HepG2 (cell line): Measurements from ENCODE around the gene METTL15. TPM values are rescaled to one million over a fixed set of nuclear protein-coding genes. Genes with fewer than 3 reads are reported as not detected.

ENCODE experiments used
- AGO1 ChIP-seq: fragments of 200-400 bp; formaldehyde crosslinking; IDR thresholded peaks from 2 replicates; pipeline ENCODE4 v1.6.1; 2017; ENCODE audit warnings: mild to moderate bottlenecking, low read depth, low read length, moderate library complexity; ENCODE audit not compliant: poor library complexity, severe bottlenecking
- HMG20A ChIP-seq: IDR thresholded peaks from 2 replicates; pipeline ENCODE4 v1.6.1; 2016; ENCODE audit warnings: borderline replicate concordance
- NFIC ChIP-seq: IDR thresholded peaks from 2 replicates; pipeline ENCODE4 v1.6.1; 2012; ENCODE audit warnings: mild to moderate bottlenecking, low read length, inconsistent platforms
- ZNF543 ChIP-seq: sonication (generic); formaldehyde crosslinking; IDR thresholded peaks from 2 replicates; pipeline ENCODE4 v1.4.0; 2020; ENCODE audit warnings: mild to moderate bottlenecking, missing genetic modification reagents
- polyA plus RNA-seq, 8 experiments: library from polyadenylated mRNA; depleted of rRNA in 3 of 8; stranded (reverse) in 7 of 8; unstranded in 1 of 8; fragments of >200 nt; fragmentation: Illumina TruSeq in 4 of 8; extraction: Trizol in 4 of 8; gene quantifications; 2 replicates each; pipeline versions ENCODE4 v1.2.1 to v1.2.3, GENCODE V29; 2011 to 2016; ENCODE audit warnings: low read depth in 4 of 8, missing spikeins in 1 of 8, mixed read lengths in 1 of 8; ENCODE audit not compliant: insufficient read depth in 1 of 8
- total RNA-seq, 5 experiments: library from RNA; depleted of rRNA; stranded (reverse); fragments of >200 nt; fragmentation: Illumina TruSeq; extraction: Trizol; gene quantifications; 2 replicates each; pipeline ENCODE4 v1.2.3, GENCODE V29; 2016; ENCODE audit warnings: low read depth in 1 of 5
- TF ChIP-seq, protein P1 (sequence below): sonication (generic); formaldehyde crosslinking; IDR thresholded peaks from 2 replicates; pipeline ENCODE4 v1.8.0; 2022; ENCODE audit warnings: mild to moderate bottlenecking, missing genetic modification reagents, borderline replicate concordance
- TF ChIP-seq, protein P2 (sequence below): sonication (generic); formaldehyde crosslinking; IDR thresholded peaks from 2 replicates; pipeline ENCODE4 v1.4.0; 2020; ENCODE audit warnings: missing genetic modification reagents, mild to moderate bottlenecking, borderline replicate concordance
- TF ChIP-seq, protein P3 (sequence below): sonication (generic); formaldehyde crosslinking; IDR thresholded peaks from 2 replicates; pipeline ENCODE4 v1.9.0; 2021; ENCODE audit warnings: missing genetic modification reagents, borderline replicate concordance
- TF ChIP-seq, protein P4 (sequence below): sonication (generic); formaldehyde crosslinking; IDR thresholded peaks from 2 replicates; pipeline ENCODE4 v1.5.0; 2020; ENCODE audit warnings: mild to moderate bottlenecking, missing genetic modification reagents
- TF ChIP-seq, protein P5 (sequence below), 2 experiments: IDR thresholded peaks; 2 replicates each; pipeline ENCODE4 v1.6.1; 2011 to 2012; ENCODE audit warnings: low read length in 2 of 2, borderline replicate concordance in 1 of 2, low read depth in 1 of 2, mild to moderate bottlenecking in 1 of 2, moderate library complexity in 1 of 2
- TF ChIP-seq, protein P6 (sequence below): sonication (generic); formaldehyde crosslinking; IDR thresholded peaks from 2 replicates; pipeline ENCODE4 v1.5.0; 2020; ENCODE audit warnings: missing genetic modification reagents
- TF ChIP-seq, protein P7 (sequence below): sonication (generic); formaldehyde crosslinking; IDR thresholded peaks from 2 replicates; pipeline ENCODE4 v1.8.0; 2022; ENCODE audit warnings: mild to moderate bottlenecking, missing genetic modification reagents, moderate library complexity

The METTL15 gene
- total and polyA plus RNA-seq, 2 of the 13 experiments (the other 11 are each of a cell fraction or from before 2014, with no cell fraction given): 6.5 to 14.0 TPM

DNA sequence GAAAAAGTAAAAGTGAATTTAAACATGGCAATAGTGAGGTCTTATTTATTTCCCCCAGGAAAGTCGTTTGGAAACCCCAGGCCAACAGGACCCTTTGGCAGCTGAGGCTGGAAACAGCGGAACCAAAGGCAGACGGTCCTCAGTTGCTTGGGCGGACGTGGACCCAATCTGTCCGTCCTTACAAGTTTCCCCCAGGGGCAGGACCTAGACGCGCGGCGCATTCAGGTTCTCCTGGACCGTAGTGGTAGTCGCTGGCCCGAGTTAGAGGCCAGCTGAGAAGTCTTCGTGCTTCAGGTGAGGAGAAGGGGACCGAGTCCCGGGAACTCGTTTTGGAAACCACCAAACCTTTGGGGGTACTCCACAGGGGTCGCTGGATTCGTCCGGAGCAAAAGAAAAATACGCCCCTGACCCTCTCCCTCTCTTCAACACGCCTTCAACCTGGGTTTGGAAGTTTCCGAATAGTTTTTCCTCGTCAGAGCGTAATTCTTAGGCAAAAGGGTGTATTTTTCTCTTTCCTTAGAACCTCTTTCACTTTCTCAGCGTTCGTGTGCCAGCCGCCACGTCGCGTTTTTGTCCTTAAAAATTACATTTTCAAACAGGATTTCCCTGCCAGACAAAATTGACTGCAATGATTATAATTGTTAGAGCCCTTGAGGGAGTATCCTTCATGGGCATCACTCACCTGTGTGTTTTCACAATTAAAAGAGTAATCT lies 2.1 kb downstream of the METTL15 start (continued):
- TF ChIP-seq ZNF543 (CRISPR knock-in tag): no peak
- TF ChIP-seq, protein P1, sequence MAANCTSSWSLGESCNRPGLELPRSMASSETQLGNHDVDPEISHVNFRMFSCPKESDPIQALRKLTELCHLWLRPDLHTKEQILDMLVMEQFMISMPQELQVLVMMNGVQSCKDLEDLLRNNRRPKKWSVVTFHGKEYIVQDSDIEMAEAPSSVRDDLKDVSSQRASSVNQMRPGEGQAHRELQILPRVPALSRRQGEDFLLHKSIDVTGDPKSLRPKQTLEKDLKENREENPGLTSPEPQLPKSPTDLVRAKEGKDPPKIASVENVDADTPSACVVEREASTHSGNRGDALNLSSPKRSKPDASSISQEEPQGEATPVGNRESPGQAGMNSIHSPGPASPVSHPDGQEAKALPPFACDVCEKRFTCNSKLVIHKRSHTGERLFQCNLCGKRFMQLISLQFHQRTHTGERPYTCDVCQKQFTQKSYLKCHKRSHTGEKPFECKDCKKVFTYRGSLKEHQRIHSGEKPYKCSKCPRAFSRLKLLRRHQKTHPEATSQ (CRISPR knock-in tag): 0 out of 2 replicates have a peak, but pooled peaks have one; percentile 27
- peak; percentile 73 for TF ChIP-seq NFIC
- TF ChIP-seq, protein P2, sequence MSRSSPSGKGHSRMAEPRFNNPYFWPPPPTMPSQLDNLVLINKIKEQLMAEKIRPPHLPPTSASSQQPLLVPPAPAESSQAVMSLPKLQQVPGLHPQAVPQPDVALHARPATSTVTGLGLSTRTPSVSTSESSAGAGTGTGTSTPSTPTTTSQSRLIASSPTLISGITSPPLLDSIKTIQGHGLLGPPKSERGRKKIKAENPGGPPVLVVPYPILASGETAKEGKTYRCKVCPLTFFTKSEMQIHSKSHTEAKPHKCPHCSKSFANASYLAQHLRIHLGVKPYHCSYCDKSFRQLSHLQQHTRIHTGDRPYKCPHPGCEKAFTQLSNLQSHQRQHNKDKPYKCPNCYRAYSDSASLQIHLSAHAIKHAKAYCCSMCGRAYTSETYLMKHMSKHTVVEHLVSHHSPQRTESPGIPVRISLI (CRISPR knock-in tag): peak; percentile 31; the same call in 1 of the 2 replicates
- TF ChIP-seq, protein P3, sequence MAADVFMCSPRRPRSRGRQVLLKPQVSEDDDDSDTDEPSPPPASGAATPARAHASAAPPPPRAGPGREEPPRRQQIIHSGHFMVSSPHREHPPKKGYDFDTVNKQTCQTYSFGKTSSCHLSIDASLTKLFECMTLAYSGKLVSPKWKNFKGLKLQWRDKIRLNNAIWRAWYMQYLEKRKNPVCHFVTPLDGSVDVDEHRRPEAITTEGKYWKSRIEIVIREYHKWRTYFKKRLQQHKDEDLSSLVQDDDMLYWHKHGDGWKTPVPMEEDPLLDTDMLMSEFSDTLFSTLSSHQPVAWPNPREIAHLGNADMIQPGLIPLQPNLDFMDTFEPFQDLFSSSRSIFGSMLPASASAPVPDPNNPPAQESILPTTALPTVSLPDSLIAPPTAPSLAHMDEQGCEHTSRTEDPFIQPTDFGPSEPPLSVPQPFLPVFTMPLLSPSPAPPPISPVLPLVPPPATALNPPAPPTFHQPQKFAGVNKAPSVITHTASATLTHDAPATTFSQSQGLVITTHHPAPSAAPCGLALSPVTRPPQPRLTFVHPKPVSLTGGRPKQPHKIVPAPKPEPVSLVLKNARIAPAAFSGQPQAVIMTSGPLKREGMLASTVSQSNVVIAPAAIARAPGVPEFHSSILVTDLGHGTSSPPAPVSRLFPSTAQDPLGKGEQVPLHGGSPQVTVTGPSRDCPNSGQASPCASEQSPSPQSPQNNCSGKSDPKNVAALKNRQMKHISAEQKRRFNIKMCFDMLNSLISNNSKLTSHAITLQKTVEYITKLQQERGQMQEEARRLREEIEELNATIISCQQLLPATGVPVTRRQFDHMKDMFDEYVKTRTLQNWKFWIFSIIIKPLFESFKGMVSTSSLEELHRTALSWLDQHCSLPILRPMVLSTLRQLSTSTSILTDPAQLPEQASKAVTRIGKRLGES (CRISPR knock-in tag): peak; percentile 65; the same call in 1 of the 2 replicates
- TF ChIP-seq AGO1: no peak
- TF ChIP-seq, protein P4, sequence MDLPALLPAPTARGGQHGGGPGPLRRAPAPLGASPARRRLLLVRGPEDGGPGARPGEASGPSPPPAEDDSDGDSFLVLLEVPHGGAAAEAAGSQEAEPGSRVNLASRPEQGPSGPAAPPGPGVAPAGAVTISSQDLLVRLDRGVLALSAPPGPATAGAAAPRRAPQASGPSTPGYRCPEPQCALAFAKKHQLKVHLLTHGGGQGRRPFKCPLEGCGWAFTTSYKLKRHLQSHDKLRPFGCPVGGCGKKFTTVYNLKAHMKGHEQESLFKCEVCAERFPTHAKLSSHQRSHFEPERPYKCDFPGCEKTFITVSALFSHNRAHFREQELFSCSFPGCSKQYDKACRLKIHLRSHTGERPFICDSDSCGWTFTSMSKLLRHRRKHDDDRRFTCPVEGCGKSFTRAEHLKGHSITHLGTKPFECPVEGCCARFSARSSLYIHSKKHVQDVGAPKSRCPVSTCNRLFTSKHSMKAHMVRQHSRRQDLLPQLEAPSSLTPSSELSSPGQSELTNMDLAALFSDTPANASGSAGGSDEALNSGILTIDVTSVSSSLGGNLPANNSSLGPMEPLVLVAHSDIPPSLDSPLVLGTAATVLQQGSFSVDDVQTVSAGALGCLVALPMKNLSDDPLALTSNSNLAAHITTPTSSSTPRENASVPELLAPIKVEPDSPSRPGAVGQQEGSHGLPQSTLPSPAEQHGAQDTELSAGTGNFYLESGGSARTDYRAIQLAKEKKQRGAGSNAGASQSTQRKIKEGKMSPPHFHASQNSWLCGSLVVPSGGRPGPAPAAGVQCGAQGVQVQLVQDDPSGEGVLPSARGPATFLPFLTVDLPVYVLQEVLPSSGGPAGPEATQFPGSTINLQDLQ (CRISPR knock-in tag): no peak; the same call in 1 of the 2 replicates
- TF ChIP-seq, protein P5, sequence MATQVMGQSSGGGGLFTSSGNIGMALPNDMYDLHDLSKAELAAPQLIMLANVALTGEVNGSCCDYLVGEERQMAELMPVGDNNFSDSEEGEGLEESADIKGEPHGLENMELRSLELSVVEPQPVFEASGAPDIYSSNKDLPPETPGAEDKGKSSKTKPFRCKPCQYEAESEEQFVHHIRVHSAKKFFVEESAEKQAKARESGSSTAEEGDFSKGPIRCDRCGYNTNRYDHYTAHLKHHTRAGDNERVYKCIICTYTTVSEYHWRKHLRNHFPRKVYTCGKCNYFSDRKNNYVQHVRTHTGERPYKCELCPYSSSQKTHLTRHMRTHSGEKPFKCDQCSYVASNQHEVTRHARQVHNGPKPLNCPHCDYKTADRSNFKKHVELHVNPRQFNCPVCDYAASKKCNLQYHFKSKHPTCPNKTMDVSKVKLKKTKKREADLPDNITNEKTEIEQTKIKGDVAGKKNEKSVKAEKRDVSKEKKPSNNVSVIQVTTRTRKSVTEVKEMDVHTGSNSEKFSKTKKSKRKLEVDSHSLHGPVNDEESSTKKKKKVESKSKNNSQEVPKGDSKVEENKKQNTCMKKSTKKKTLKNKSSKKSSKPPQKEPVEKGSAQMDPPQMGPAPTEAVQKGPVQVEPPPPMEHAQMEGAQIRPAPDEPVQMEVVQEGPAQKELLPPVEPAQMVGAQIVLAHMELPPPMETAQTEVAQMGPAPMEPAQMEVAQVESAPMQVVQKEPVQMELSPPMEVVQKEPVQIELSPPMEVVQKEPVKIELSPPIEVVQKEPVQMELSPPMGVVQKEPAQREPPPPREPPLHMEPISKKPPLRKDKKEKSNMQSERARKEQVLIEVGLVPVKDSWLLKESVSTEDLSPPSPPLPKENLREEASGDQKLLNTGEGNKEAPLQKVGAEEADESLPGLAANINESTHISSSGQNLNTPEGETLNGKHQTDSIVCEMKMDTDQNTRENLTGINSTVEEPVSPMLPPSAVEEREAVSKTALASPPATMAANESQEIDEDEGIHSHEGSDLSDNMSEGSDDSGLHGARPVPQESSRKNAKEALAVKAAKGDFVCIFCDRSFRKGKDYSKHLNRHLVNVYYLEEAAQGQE (IDR thresholded peaks at IDR 0.05; ENCODE audit: borderline replicate concordance in 1 of 2, low read depth in 1 of 2, low read length in 2 of 2): peak in 1 of 2 experiments; percentile 78; a peak in 2 of 4 replicates
- TF ChIP-seq HMG20A (CRISPR knock-in tag): peak; percentile 66
- TF ChIP-seq, protein P6, sequence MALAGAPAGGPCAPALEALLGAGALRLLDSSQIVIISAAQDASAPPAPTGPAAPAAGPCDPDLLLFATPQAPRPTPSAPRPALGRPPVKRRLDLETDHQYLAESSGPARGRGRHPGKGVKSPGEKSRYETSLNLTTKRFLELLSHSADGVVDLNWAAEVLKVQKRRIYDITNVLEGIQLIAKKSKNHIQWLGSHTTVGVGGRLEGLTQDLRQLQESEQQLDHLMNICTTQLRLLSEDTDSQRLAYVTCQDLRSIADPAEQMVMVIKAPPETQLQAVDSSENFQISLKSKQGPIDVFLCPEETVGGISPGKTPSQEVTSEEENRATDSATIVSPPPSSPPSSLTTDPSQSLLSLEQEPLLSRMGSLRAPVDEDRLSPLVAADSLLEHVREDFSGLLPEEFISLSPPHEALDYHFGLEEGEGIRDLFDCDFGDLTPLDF (CRISPR knock-in tag): 0 out of 2 replicates have a peak, but pooled peaks have one; percentile 40
- TF ChIP-seq, protein P7, sequence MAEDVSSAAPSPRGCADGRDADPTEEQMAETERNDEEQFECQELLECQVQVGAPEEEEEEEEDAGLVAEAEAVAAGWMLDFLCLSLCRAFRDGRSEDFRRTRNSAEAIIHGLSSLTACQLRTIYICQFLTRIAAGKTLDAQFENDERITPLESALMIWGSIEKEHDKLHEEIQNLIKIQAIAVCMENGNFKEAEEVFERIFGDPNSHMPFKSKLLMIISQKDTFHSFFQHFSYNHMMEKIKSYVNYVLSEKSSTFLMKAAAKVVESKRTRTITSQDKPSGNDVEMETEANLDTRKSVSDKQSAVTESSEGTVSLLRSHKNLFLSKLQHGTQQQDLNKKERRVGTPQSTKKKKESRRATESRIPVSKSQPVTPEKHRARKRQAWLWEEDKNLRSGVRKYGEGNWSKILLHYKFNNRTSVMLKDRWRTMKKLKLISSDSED (CRISPR knock-in tag): no peak
